ENCODE data around the gene IRF8. TPM values are rescaled to one million over a fixed set of nuclear protein-coding genes. Genes with fewer than 3 reads are reported as not detected.

The IRF8 gene
- total RNA-seq, 1 donor from 2014 or later = 1.5 TPM

DNA sequence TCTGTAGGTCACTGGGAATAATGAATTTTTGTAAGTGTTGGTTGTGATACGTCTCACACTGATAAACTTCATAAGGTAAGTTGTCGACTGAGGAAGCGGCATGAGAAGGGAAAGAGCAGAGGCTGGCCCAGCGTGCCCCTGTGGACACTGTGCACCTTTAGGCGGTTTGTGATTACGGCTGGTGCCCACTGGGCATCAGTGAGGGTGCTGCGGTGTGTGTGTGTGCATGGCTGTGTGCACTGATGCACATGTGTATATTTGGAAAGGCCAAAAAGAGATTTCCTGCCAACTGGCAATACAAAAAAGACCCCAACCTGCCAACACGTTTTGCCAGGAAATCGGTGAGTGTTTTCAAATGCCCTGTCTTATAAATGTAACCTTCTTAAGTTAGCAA is 11.9 kb downstream of the IRF8 start:
- Mint-ChIP-seq H3K27me3 (ENCODE audit: unreplicated experiment) (peaks cover 13% of the 10 kb centered on the region), H3K4me1 (ENCODE audit: unreplicated experiment) (peaks cover 9% of the 10 kb centered on the region), H3K4me3 (ENCODE audit: unreplicated experiment) (no peak overlapping the region), H3K27ac (ENCODE audit: unreplicated experiment) (no peak overlapping the region), H3K36me3 (ENCODE audit: low read depth, unreplicated experiment) (no peaks in the 10 kb centered on the region), H3K9me3 (ENCODE audit: unreplicated experiment) (no peaks in the 10 kb centered on the region)
- TF ChIP-seq, protein P1, sequence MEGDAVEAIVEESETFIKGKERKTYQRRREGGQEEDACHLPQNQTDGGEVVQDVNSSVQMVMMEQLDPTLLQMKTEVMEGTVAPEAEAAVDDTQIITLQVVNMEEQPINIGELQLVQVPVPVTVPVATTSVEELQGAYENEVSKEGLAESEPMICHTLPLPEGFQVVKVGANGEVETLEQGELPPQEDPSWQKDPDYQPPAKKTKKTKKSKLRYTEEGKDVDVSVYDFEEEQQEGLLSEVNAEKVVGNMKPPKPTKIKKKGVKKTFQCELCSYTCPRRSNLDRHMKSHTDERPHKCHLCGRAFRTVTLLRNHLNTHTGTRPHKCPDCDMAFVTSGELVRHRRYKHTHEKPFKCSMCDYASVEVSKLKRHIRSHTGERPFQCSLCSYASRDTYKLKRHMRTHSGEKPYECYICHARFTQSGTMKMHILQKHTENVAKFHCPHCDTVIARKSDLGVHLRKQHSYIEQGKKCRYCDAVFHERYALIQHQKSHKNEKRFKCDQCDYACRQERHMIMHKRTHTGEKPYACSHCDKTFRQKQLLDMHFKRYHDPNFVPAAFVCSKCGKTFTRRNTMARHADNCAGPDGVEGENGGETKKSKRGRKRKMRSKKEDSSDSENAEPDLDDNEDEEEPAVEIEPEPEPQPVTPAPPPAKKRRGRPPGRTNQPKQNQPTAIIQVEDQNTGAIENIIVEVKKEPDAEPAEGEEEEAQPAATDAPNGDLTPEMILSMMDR (IDR thresholded peaks at IDR 0.05; ENCODE audit: unreplicated experiment) = no peak
- no peak for DNase-seq (ENCODE audit: low spot score)

DNA sequence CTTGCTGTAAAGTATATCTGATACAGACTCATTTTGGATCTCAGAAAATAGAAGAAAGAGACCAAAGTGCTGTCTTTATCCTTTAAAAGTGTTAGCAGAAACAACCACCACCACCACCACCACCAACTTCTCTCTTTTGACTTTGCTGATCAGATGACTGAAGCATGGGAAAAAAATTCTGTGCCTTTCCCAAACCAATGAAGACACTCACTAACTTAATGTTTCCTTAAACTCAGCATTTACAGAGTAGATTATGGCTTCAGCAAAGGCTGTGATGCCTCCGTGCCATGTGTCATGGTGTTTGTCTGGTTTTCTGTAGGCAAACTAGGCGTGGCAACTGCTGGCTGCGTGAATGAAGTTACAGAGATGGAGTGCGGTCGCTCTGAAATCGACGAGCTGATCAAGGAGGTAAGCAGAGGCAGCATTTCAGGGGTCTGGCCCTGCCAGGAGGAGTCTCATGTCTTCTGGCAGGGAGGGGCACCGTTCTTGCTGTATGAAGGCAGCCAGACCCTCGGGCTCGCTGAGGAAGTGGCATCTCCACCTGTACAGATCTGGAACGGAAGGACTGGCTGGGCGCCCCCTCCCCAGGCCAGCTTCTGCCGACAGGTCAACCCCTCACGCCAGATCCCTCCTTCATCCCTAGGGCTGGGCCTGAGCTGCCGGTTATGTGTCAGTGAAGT is 12.4 kb downstream of the IRF8 start:
- no peak overlapping the region for H3K27ac Mint-ChIP-seq (ENCODE audit: unreplicated experiment)
- peaks cover 13% of the 10 kb centered on the region for H3K27me3 Mint-ChIP-seq (ENCODE audit: unreplicated experiment)
- TF ChIP-seq, protein P1 (IDR thresholded peaks at IDR 0.05; ENCODE audit: unreplicated experiment) = no peak
- peaks cover 9% of the 10 kb centered on the region for H3K4me1 Mint-ChIP-seq (ENCODE audit: unreplicated experiment)
- no peaks in the 10 kb centered on the region for H3K36me3 Mint-ChIP-seq (ENCODE audit: low read depth, unreplicated experiment)
- no peaks in the 10 kb centered on the region for H3K9me3 Mint-ChIP-seq (ENCODE audit: unreplicated experiment)
- no peak overlapping the region for H3K4me3 Mint-ChIP-seq (ENCODE audit: unreplicated experiment)
- DNase-seq (ENCODE audit: low spot score) = no peak

DNA sequence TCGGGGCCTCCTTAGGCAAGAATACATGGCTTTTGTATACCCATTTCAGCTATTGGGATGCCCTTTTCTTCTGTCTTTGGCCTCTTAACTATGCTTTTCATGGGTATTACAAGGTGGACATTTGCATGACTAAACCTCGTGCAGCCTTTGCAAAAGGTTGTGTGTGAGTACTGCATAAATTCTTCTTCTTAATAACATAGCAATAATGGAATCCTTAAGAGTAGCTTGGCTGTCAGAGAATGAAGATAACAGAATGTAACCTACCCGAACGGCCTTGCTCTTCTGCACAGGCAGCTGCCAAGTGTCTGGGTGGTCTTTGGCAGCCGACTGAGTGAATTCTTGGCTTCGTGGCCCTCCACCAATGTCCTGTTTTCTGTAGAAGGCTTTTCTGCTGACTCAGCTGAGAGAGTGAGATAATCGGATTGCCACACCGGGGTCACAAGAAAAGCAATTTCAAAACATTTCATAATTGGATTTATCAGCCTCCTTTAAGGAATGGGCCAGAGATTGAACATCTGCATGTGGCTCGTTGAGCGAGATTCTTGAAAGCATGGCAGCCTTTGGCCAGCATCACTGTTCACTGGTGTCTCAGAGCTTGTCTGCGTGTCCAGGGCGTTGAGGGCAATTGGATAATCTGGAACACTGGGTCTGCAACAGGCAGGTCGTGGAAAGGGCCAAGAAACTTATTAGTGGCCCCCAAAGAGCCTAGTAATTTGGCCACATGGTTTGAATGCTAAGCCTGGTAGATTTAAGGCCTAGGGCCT is 13.4 kb downstream of the IRF8 start:
- H3K27me3 Mint-ChIP-seq (ENCODE audit: unreplicated experiment) = peaks cover 13% of the 10 kb centered on the region
- H3K27ac Mint-ChIP-seq (ENCODE audit: unreplicated experiment) = no peak overlapping the region

DNA sequence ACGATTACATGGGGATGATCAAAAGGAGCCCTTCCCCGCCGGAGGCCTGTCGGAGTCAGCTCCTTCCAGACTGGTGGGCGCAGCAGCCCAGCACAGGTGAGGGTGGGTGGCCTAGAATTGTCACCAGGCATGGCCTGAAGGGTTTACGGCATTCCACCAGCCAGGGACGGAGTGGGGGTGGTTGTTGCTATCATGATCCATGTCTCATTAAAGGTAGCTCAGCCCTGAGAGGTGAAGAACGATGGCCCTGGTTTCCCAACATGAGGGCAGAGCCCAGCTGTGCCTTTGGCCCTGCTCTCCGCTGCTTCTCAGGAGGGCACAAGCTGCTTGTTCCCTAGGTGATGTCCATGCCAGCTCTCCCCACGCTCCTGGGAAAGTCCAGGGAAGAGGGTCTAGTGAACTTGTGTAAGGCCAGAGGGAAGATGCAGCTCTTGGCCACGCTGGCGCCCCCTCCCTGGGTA is 14.2 kb downstream of the IRF8 start:
- no peaks in the 10 kb centered on the region for H3K9me3 Mint-ChIP-seq (ENCODE audit: unreplicated experiment)
- H3K27ac Mint-ChIP-seq (ENCODE audit: unreplicated experiment) = no peak overlapping the region
- TF ChIP-seq, protein P1 (IDR thresholded peaks at IDR 0.05; ENCODE audit: unreplicated experiment) = no peak
- H3K4me1 Mint-ChIP-seq (ENCODE audit: unreplicated experiment) = peaks cover 9% of the 10 kb centered on the region
- no peaks in the 10 kb centered on the region for H3K36me3 Mint-ChIP-seq (ENCODE audit: low read depth, unreplicated experiment)
- no peak for DNase-seq (ENCODE audit: low spot score)
- peaks cover 13% of the 10 kb centered on the region for H3K27me3 Mint-ChIP-seq (ENCODE audit: unreplicated experiment)
- H3K4me3 Mint-ChIP-seq (ENCODE audit: unreplicated experiment) = no peak overlapping the region

More for the DNA sequence above, 13.4 kb downstream of the IRF8 start:
- Mint-ChIP-seq H3K4me3 (ENCODE audit: unreplicated experiment) (no peak overlapping the region), H3K9me3 (ENCODE audit: unreplicated experiment) (no peaks in the 10 kb centered on the region), H3K4me1 (ENCODE audit: unreplicated experiment) (peaks cover 9% of the 10 kb centered on the region), H3K36me3 (ENCODE audit: low read depth, unreplicated experiment) (no peaks in the 10 kb centered on the region)
- DNase-seq (ENCODE audit: low spot score) = no peak
- TF ChIP-seq, protein P1 (IDR thresholded peaks at IDR 0.05; ENCODE audit: unreplicated experiment) = no peak
